HepG2 (cell line): ENCODE results near the gene CPED1. TPM values are rescaled to one million over a fixed set of nuclear protein-coding genes. Genes with fewer than 3 reads are reported as not detected.

Experiments
- ATAC-seq: fragments of 200-7000 bp; cut with Tn5 transposase; 3 replicates; pipeline ENCODE4 v1.9.1; 2020; ENCODE audit warnings: mild to moderate bottlenecking, moderate library complexity
- BruUV-seq: library from RNA; stranded (reverse); fragments of 400-500 nt; replicated peaks from 2 replicates; lab custom pipeline; 2021; lab: Mats Ljungman, UMichigan
- CTCF ChIA-PET: fragments of 300-600 bp; formaldehyde crosslinking; extraction: SDS; loops from one replicate; lab custom pipeline; 2021; ENCODE audit warnings: low total read pairs, inconsistent platforms, low intra/inter-chr PET ratio; lab: Yijun Ruan, JAX
- POLR2A ChIA-PET: fragments of 350-600 bp; sonication (Branson Sonifier 250); formaldehyde crosslinking; loops from one replicate; lab custom pipeline; 2020; ENCODE audit warnings: antibody characterized with exemption, inconsistent platforms; lab: Yijun Ruan, JAX
- DNase-seq: peaks from one replicate; pipeline ENCODE4 v3.0.0-alpha.2; 2015; ENCODE audit warnings: low spot score
- FAIRE-seq: peaks from 3 replicates; lab custom pipeline; 2011; peaks lifted over from hg19 to GRCh38; lab: Jason Lieb, UNC
- H2AFZ ChIP-seq: one replicate; pipeline ENCODE4 v1.6.1; 2011; ENCODE audit warnings: low read length, inconsistent platforms
- H3K27ac ChIP-seq: fragments of 300-600 bp; 3 replicates; pipeline ENCODE4 v1.8.0; 2011; ENCODE audit warnings: mixed run types, mild to moderate bottlenecking, mixed read lengths, low read length, inconsistent platforms; ENCODE audit not compliant: insufficient read depth; ENCODE audit errors: extremely low read length
- H3K27me3 ChIP-seq, 2 experiments: fragments of 200-600 bp in 1 of 2; 2 replicates in 1 of 2; 3 replicates in 1 of 2; pipeline versions ENCODE4 v1.6.0 to v1.8.0; 2011; ENCODE audit warnings: low read length in 2 of 2, mild to moderate bottlenecking in 2 of 2, moderate library complexity in 2 of 2, inconsistent platforms in 1 of 2; ENCODE audit not compliant: insufficient read depth in 2 of 2, control insufficient read depth in 1 of 2
- H3K36me3 ChIP-seq, 2 experiments: fragments of 200-600 bp in 1 of 2; replicated peaks in 1 of 2; 2 replicates in 1 of 2; 3 replicates in 1 of 2; pipeline versions ENCODE4 v1.5.1 to v1.8.0; 2011; ENCODE audit warnings: low read length in 2 of 2, inconsistent platforms in 1 of 2; ENCODE audit not compliant: insufficient read depth in 2 of 2, control insufficient read depth in 1 of 2
- H3K4me1 ChIP-seq: 2 replicates; pipeline ENCODE4 v1.5.1; 2012; ENCODE audit warnings: low read length, inconsistent platforms; ENCODE audit not compliant: insufficient read depth
- H3K4me2 ChIP-seq: 2 replicates; pipeline ENCODE4 v1.6.0; 2011; ENCODE audit warnings: low read depth, low read length, inconsistent platforms
- H3K4me3 ChIP-seq, 3 experiments: fragments of 200-600 bp in 1 of 3; sonication (generic), shearing (Covaris generic) in 1 of 3; replicated peaks in 1 of 3; 2 replicates each; pipeline ENCODE4 v1.5.1; 2011 to 2016; ENCODE audit warnings: low read length in 3 of 3, inconsistent platforms in 2 of 3, low read depth in 2 of 3, mild to moderate bottlenecking in 2 of 3, control low read depth in 1 of 3, mixed read lengths in 1 of 3; ENCODE audit not compliant: insufficient read depth in 1 of 3
- H3K79me2 ChIP-seq: one replicate; pipeline ENCODE4 v1.6.1; 2011; ENCODE audit warnings: low read length, inconsistent platforms; ENCODE audit not compliant: insufficient read depth
- H3K9ac ChIP-seq: 2 replicates; pipeline ENCODE4 v1.6.0; 2011; ENCODE audit warnings: mild to moderate bottlenecking, low read depth, low read length, inconsistent platforms; ENCODE audit not compliant: insufficient read depth
- H3K9me3 ChIP-seq: 2 replicates; pipeline ENCODE4 v1.5.1; 2012; ENCODE audit warnings: mild to moderate bottlenecking, low read length
- H4K20me1 ChIP-seq: 2 replicates; pipeline ENCODE4 v1.6.0; 2011; ENCODE audit warnings: inconsistent platforms, mild to moderate bottlenecking, low read length, moderate library complexity; ENCODE audit not compliant: insufficient read depth
- GFI1 ChIP-seq: sonication (generic); formaldehyde crosslinking; IDR thresholded peaks from 2 replicates; pipeline ENCODE4 v1.5.0; 2020; ENCODE audit warnings: missing genetic modification reagents, mild to moderate bottlenecking, borderline replicate concordance
- HOXA3 ChIP-seq: sonication (generic); formaldehyde crosslinking; IDR thresholded peaks from 2 replicates; pipeline ENCODE4 v1.5.0; 2020; ENCODE audit warnings: missing genetic modification reagents
- IRF2 ChIP-seq: IDR thresholded peaks from 2 replicates; pipeline ENCODE4 v1.6.1; 2018; ENCODE audit warnings: missing genetic modification reagents, missing compliant biosample characterization
- ISX ChIP-seq: sonication (generic); formaldehyde crosslinking; conservative IDR thresholded peaks from 2 replicates; pipeline ENCODE4 v1.5.0; 2020; ENCODE audit warnings: missing genetic modification reagents
- KDM5A ChIP-seq: fragments of 200-600 bp; sonication (generic); IDR thresholded peaks from 2 replicates; pipeline ENCODE4 v1.7.0; 2018; ENCODE audit warnings: antibody characterized with exemption, mild to moderate bottlenecking, low read length, borderline replicate concordance
- PPARG ChIP-seq: conservative IDR thresholded peaks from 2 replicates; pipeline ENCODE4 v1.6.1; 2016; ENCODE audit warnings: missing biosample characterization, missing genetic modification reagents
- RAD21 ChIP-seq: fragments of 450-650 bp; formaldehyde crosslinking; IDR thresholded peaks from 2 replicates; pipeline ENCODE4 v1.5.0; 2020; ENCODE audit warnings: mild to moderate bottlenecking
- SAP130 ChIP-seq: IDR thresholded peaks from 2 replicates; pipeline ENCODE4 v1.6.1; 2016; ENCODE audit warnings: low read depth
- SIN3A ChIP-seq: IDR thresholded peaks from 2 replicates; pipeline ENCODE4 v1.6.1; 2011; ENCODE audit warnings: low read depth, mild to moderate bottlenecking, control low read depth, low read length, borderline replicate concordance
- SIN3B ChIP-seq: fragments of 150-350 bp; IDR thresholded peaks from 2 replicates; pipeline ENCODE4 v1.6.1; 2014; ENCODE audit warnings: low read length
- SMC3 ChIP-seq: IDR thresholded peaks from 2 replicates; pipeline ENCODE4 v1.6.1; 2011; ENCODE audit warnings: low read length, improper control_type of control experiment
- STAG1 ChIP-seq: sonication (generic); formaldehyde crosslinking; IDR thresholded peaks from 2 replicates; pipeline ENCODE4 v1.4.0; 2020; ENCODE audit warnings: missing genetic modification reagents
- XRCC5 ChIP-seq: fragments of 200-400 bp; formaldehyde crosslinking; optimal IDR thresholded peaks from 2 replicates; pipeline ENCODE3; 2017; ENCODE audit warnings: mild to moderate bottlenecking, low read length
- ZNF160 ChIP-seq: sonication (generic); formaldehyde crosslinking; IDR thresholded peaks from 2 replicates; pipeline ENCODE4 v1.8.0; 2022; ENCODE audit warnings: mild to moderate bottlenecking, inconsistent platforms, missing genetic modification reagents
- ZNF30 ChIP-seq: sonication (generic); formaldehyde crosslinking; IDR thresholded peaks from 2 replicates; pipeline ENCODE4 v1.5.0; 2020; ENCODE audit warnings: mild to moderate bottlenecking, missing genetic modification reagents
- ZNF326 ChIP-seq: sonication (generic); formaldehyde crosslinking; IDR thresholded peaks from 2 replicates; pipeline ENCODE4 v1.4.0; 2020; ENCODE audit warnings: missing genetic modification reagents, borderline replicate concordance
- ZNF629 ChIP-seq: sonication (generic); formaldehyde crosslinking; conservative IDR thresholded peaks from 2 replicates; pipeline ENCODE4 v1.5.0; 2020; ENCODE audit warnings: missing genetic modification reagents
- ZNF781 ChIP-seq: sonication (generic); formaldehyde crosslinking; IDR thresholded peaks from 2 replicates; pipeline ENCODE4 v1.5.1; 2020; ENCODE audit warnings: borderline replicate concordance, mild to moderate bottlenecking, missing genetic modification reagents; ENCODE audit errors: not compliant biosample characterization
- WGBS: methylation state at CpG from one replicate; pipeline ENCODE4 v1.1.6; 2017; ENCODE audit warnings: low lambda C conversion rate; 5-methylcytosine and 5-hydroxymethylcytosine counted together
- in situ Hi-C: cut with HindIII; loops from 2 replicates; pipeline ENCODE4 v1.10.0; 2017; ENCODE audit warnings: low pct_unique_long_range_greater_than_20kb; ENCODE audit not compliant: extremely low pct_ligation_motif_present
- intact Hi-C: fragments of 100-400 bp; cut with micrococcal nuclease; formaldehyde crosslinking; loops from one replicate; pipeline ENCODE4 v1.10.0; 2022; ENCODE audit not compliant: unreplicated experiment
- polyA plus RNA-seq, 8 experiments: library from polyadenylated mRNA; depleted of rRNA in 3 of 8; stranded (reverse) in 7 of 8; unstranded in 1 of 8; fragments of >200 nt; fragmentation: Illumina TruSeq in 4 of 8; extraction: Trizol in 4 of 8; gene quantifications; 2 replicates each; pipeline versions ENCODE4 v1.2.1 to v1.2.3, GENCODE V29; 2011 to 2016; ENCODE audit warnings: low read depth in 4 of 8, missing spikeins in 1 of 8, mixed read lengths in 1 of 8; ENCODE audit not compliant: insufficient read depth in 1 of 8
- total RNA-seq, 5 experiments: library from RNA; depleted of rRNA; stranded (reverse); fragments of >200 nt; fragmentation: Illumina TruSeq; extraction: Trizol; gene quantifications; 2 replicates each; pipeline ENCODE4 v1.2.3, GENCODE V29; 2016; ENCODE audit warnings: low read depth in 1 of 5
- TF ChIP-seq, protein P1 (sequence below): sonication (generic); formaldehyde crosslinking; IDR thresholded peaks from 2 replicates; pipeline ENCODE4 v1.5.0; 2020; ENCODE audit warnings: mild to moderate bottlenecking, missing genetic modification reagents, moderate library complexity
- TF ChIP-seq, protein P2 (sequence below): IDR thresholded peaks from 2 replicates; pipeline ENCODE4 v1.6.1; 2012; ENCODE audit warnings: inconsistent platforms
- TF ChIP-seq, protein P3 (sequence below): sonication (generic); formaldehyde crosslinking; IDR thresholded peaks from 2 replicates; pipeline ENCODE4 v1.4.0; 2020; ENCODE audit warnings: missing genetic modification reagents, low read depth, mild to moderate bottlenecking, borderline replicate concordance
- TF ChIP-seq, protein P4 (sequence below): sonication (generic); formaldehyde crosslinking; IDR thresholded peaks from 2 replicates; pipeline ENCODE4 v1.4.0; 2020; ENCODE audit warnings: mild to moderate bottlenecking, missing genetic modification reagents

Gene CPED1
- total and polyA plus RNA-seq, 2 of the 13 experiments (the other 11 are each of a cell fraction or from before 2014, with no cell fraction given), result 11.5 to 27.0 TPM

DNA sequence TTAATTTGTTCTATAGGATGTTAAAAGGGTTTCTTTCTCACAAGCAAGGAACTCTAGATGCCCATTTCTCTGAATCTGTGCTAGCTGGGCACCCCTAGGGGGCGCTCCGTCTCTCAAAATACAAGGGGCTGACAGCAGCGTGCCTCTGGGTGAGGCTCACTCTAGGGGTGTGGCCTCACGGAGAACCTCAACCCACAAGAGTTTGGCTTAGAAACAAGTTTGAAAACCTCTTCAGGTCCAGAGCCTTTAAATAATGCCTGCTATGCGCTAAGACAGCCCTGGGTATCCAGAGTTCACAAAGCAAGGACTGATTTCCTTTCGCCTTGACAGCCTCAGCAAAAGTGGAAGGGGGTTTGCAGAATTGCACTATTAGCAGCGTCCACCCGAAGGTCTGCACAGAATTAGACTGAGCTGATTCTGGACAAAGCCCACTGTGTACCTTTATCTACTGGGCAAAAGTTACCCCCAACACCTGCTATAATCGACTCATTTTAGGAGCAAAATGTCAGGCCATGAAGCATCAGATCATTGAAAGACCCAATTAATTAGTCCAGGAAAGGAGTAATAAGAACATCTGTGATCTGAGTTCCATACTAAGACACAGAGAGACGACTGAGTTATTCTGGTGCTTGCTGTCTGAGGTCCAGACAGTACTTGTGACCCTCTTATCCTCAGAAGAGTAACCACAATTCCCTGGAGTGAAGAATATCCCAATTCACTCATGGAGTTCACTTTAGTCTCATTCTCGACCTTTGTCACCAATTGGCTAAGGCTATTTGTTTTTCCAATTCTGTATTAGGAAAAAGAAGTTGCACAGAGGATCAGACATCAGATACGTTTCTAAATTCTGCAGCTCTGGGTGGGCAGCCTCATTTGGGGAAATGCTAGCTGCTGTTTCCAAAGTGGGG is 574 bp upstream of the CPED1 start:
- peak overlapping the region; percentile 28 for H2AFZ ChIP-seq
- H3K4me1 ChIP-seq, result peaks cover 21% of the 10 kb centered on the region
- H3K9me3 ChIP-seq, result no peaks in the 10 kb centered on the region
- intact Hi-C loops, result loop anchor here (1.0 to 2.0 kb wide), 3 partner anchors 93 to 559 kb away; no protein-coding TSS in a partner anchor
- H3K27me3 ChIP-seq, result peaks cover 0 to 14% of the 10 kb centered on the region in 2 experiments; a peak in 3 of 5 replicates
- no peaks in the 10 kb centered on the region for H3K36me3 ChIP-seq
- H3K4me3 ChIP-seq, result peak overlapping the region; percentile 47 to 65 (median 58)
- H3K9ac ChIP-seq, result no peak overlapping the region
- H3K27ac ChIP-seq, result no peak overlapping the region
- FAIRE-seq (peak; percentile 66), DNase-seq (peak; percentile 73), ATAC-seq (peak; percentile 94)
- H3K79me2 ChIP-seq, result no peaks in the 10 kb centered on the region
- BruUV-seq, result no TSS peak
- WGBS, result 0% methylated on average over 7 of the region's 12 CpGs
- ChIA-PET CTCF (interaction anchor here (1.1 to 2.9 kb wide), 3 partner anchors 93 to 120 kb away, joined by 3 to 40 read pairs (median 19); no protein-coding TSS in a partner anchor), POLR2A (interaction anchor here (1.4 kb wide), 1 partner anchor 92 kb away, joined by 3 read pairs; no protein-coding TSS in a partner anchor)
- peak overlapping the region; percentile 93 for H3K4me2 ChIP-seq
- in situ Hi-C loops, result loop anchor here (5.0 kb wide), 1 partner anchor 94 kb away; no protein-coding TSS in a partner anchor
- H4K20me1 ChIP-seq, result no peaks in the 10 kb centered on the region
- TF ChIP-seq STAG1 (CRISPR knock-in tag) (peak; percentile 81), PPARG (CRISPR knock-in tag) (peak; percentile 7; the same call in 1 of the 2 replicates), SIN3A (0 out of 2 replicates have a peak, but pooled peaks have one; percentile 38), ZNF160 (no peak), SMC3 (peak; percentile 60), SAP130 (peak; percentile 53; the same call in 1 of the 2 replicates), HOXA3 (CRISPR knock-in tag) (0 out of 2 replicates have a peak, but pooled peaks have one; percentile 8), SIN3B (no peak), ZNF781 (CRISPR knock-in tag) (no peak), ZNF30 (CRISPR knock-in tag) (no peak), RAD21 (peak; percentile 68), ZNF629 (CRISPR knock-in tag) (peak; percentile 67), KDM5A (no peak), ISX (CRISPR knock-in tag) (no peak), XRCC5 (peak; percentile 72), ZNF326 (no peak), IRF2 (0 out of 2 replicates have a peak, but pooled peaks have one; percentile 4), GFI1 (CRISPR knock-in tag) (peak; percentile 27; the same call in 1 of the 2 replicates)
- TF ChIP-seq, protein P1, sequence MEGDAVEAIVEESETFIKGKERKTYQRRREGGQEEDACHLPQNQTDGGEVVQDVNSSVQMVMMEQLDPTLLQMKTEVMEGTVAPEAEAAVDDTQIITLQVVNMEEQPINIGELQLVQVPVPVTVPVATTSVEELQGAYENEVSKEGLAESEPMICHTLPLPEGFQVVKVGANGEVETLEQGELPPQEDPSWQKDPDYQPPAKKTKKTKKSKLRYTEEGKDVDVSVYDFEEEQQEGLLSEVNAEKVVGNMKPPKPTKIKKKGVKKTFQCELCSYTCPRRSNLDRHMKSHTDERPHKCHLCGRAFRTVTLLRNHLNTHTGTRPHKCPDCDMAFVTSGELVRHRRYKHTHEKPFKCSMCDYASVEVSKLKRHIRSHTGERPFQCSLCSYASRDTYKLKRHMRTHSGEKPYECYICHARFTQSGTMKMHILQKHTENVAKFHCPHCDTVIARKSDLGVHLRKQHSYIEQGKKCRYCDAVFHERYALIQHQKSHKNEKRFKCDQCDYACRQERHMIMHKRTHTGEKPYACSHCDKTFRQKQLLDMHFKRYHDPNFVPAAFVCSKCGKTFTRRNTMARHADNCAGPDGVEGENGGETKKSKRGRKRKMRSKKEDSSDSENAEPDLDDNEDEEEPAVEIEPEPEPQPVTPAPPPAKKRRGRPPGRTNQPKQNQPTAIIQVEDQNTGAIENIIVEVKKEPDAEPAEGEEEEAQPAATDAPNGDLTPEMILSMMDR, result peak; percentile 85
- TF ChIP-seq, protein P2, sequence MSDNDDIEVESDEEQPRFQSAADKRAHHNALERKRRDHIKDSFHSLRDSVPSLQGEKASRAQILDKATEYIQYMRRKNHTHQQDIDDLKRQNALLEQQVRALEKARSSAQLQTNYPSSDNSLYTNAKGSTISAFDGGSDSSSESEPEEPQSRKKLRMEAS, result peak; percentile 38; the same call in 1 of the 2 replicates
- TF ChIP-seq, protein P3, sequence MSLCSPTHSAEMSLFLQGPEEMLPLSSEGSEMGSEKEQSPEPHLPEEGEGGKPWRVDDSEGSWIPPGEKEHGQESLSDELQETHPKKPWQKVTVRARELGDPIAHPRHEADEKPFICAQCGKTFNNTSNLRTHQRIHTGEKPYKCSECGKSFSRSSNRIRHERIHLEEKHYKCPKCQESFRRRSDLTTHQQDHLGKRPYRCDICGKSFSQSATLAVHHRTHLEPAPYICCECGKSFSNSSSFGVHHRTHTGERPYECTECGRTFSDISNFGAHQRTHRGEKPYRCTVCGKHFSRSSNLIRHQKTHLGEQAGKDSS (CRISPR knock-in tag), result no peak
- TF ChIP-seq, protein P4, sequence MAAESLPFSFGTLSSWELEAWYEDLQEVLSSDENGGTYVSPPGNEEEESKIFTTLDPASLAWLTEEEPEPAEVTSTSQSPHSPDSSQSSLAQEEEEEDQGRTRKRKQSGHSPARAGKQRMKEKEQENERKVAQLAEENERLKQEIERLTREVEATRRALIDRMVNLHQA (CRISPR knock-in tag), result no peak
